HG02642 (cell line): ENCODE data around the gene GFOD1.

Experiments used
- ATAC-seq: cut with Tn5 transposase; IDR thresholded peaks from one replicate; pipeline ENCODE4 v1.9.1; 2021; ENCODE audit warnings: mild to moderate bottlenecking; ENCODE audit not compliant: unreplicated experiment, poor library complexity

GFOD1 gene, protein sequence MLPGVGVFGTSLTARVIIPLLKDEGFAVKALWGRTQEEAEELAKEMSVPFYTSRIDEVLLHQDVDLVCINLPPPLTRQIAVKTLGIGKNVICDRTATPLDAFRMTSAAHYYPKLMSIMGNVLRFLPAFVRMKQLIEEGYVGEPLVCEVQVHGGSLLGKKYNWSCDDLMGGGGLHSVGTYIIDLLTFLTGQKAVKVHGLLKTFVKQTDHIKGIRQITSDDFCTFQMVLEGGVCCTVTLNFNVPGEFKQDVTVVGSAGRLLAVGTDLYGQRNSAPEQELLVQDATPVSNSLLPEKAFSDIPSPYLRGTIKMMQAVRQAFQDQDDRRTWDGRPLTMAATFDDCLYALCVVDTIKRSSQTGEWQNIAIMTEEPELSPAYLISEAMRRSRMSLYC

DNA sequence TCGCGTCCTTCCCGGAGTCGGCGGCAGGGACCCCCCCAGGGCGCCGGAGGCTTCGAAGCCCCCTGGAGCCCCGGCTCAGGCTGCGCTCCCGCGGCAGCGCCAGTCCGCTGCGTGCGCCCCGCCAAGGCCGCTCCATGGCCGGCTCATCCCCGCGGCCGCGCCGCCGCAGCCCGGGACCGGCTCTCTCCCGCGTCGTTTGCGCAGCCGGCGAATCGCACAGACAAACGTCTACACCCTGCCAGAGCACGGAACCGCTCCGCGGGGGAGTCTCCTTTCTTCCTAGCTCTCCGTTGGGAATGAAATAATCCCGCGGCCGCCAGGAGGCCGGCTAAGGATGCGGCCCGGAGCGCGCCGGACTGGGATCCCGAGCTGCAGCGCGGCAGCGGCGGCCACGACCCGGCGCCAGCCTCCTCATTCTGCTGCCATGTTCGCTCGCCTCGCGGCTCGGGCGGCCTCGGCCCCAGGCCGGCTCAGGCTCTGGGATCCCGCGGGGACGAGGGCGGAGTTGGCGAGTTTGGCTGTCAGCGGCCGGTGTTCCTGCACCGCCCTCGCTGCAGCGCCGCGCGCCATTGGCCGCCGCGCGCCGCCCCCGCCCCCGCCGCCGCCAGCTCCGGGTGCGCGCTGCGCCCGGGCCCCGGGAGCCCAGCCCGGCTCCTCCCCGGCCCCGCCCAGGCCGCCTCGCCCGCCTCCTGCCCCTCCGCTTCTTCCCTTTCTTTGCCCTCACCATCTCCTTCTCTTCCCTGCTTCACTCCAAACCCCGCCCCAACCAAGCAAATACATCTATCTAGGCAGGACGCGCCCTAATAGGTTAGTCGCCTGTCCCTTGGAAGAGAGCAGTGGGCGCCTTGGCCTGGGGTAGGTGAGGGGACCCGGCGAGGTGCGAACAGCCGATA lies at the start of gene GFOD1:
GFOD1 (minus strand) TSS at position 479 of the 893 bp plus-strand sequence. CDS start 710 bp downstream, outside the sequence.
- ATAC-seq = peak; percentile 82

DNA sequence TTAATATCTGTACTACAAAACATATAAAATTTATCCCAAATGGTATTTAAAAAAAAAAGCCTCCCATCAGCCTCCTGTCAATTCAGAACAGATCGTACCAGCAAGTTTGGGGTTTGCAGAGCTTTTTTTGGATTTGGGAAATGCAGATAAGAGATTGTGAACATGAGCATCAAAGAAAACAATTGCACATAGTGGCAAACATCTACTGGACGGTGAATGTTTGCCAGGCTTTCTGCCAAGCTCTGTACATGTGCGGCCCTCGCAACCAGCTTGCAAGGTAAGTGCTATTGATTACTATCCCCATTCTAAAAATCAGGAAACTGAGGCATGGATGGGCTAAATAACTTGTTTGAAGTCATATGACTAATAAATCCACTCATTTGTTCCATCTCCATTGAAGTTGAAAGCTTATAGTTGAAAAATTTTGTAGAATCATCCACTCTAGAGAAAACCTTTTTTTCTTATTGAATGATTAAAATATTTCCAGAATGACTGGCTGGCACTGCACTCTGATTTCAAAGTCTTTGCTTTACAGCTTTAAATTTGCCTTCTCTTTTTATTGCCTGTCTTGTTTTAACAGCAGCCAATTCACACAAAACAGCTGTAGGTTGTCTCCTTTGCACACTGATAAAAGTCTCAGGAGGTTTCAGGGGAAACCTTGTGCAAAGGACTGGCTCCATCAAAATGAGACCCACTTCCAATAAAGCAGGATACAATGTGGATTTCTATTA lies 49.6 kb upstream of the GFOD1 start:
- ATAC-seq = no peak

DNA sequence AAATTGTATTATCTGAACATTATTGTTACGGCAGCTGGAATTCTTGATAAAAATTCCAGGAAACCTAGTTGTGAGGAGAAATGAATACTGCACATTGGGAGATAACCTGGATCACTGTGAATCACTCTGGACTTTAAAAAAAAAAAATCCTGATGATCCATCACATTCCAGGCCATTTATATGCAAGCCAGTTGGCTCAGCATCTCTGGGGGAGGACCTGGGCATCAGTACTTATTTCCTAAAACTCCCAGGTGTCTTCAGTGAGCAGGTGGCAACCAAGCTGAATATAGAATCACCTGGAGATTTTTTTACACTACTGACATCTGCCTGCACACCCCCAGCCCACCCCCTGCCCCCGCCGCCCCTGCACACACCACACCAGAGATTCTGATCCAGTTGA lies 47.9 kb upstream of the GFOD1 start:
- no peak for ATAC-seq

DNA sequence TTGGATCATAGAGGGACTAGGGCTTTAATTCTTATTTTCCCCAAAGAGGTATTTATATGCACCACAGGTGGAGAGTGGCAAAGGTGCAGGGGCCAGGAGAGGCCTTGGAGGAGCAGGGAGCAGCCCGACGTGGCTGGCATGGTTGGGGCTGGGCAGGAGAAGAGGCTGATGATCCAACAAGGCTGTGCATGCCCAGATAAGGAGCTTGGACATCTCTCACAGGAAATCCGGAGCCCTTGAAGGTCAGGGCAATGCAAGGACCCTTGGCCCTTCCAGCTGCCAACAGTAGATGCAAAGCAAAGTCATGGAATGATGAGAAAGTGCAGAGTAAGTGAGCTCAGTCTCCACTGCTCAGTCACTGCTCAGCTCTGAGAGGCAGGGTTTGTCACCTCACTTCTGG lies 47.1 kb upstream of the GFOD1 start:
- ATAC-seq = no peak

DNA sequence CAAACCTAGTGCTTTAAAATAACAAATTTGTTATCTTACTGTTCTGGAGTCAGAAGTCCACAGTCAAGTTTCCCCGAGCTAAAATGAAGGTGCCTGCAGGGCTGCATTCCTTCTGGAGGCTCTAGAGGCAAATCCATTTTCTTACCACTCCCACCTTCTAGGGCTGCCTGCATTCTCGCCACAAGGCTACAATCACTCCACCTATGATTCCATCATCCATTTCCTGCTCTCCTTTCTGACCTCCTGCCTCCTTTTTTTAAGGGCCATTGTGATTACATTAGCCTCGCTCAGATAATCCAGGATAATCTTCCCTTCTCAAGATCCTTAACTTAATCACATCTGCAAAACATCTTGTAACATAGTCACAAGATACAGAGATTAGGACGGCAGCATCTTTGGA lies 44.6 kb upstream of the GFOD1 start:
- ATAC-seq = no peak

DNA sequence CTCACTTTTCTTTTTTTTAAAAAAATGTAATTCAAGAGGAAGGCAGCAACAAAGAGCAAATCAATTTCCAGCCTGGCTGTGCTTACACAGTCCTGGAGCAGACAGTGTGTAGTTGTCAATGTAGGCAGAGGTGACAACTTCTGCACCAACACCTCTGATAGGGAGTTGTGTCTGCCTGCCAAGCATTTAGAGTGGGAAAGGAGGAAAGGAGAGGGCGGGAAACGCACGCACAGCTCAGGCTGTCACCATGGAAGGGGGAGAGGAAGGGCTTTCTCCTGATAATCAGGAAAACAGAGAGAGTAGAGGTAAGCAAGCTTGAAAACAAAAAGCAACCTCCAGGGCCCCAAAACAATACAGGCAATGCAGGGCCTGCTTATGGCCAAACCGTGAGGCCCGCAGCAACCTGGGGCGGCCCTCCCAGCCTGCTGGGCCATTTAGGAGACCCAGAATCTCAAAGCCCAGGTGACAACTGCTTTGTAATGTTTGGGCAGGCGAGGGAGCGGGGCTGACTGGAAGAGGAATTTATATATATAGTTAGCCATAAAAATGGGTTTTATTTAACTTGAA lies 41.5 kb upstream of the GFOD1 start:
- ATAC-seq = no peak

DNA sequence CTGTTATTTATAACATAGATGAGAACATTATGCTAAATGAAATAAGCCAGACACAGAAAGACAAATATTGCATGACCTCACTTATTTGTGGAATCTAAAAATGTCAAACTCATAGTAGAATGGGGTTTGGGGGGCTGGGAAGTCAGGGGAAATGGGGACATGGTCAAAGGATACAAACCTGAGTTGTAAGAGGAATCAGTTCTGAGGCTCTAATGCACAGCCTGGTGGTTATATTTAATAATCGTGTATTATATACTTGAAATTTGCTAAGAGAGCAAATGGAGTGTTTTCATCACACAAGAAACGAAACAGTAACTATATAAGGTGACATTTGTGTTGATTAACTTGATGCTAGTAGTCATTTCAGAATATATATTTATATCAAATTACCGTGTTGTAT lies 40.8 kb upstream of the GFOD1 start:
- no peak for ATAC-seq

DNA sequence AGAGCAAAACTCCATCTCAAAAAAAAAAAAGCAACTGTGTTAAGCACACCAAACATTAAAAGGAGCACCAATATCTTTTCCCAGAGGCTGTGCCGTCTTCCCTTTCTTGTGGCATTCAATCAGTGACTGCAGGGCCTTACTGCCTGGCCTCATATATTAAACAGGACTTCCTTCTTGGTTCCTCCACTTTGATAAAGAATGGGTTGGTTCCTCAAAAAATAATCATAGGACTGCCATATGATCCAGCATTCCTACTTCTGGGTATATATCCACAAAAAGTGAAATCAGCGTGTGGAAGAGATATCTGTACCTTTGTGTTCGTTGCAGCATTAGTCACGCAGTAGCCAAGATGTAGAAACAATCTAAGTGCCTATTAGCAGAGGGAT lies 40.3 kb upstream of the GFOD1 start:
- ATAC-seq = no peak

DNA sequence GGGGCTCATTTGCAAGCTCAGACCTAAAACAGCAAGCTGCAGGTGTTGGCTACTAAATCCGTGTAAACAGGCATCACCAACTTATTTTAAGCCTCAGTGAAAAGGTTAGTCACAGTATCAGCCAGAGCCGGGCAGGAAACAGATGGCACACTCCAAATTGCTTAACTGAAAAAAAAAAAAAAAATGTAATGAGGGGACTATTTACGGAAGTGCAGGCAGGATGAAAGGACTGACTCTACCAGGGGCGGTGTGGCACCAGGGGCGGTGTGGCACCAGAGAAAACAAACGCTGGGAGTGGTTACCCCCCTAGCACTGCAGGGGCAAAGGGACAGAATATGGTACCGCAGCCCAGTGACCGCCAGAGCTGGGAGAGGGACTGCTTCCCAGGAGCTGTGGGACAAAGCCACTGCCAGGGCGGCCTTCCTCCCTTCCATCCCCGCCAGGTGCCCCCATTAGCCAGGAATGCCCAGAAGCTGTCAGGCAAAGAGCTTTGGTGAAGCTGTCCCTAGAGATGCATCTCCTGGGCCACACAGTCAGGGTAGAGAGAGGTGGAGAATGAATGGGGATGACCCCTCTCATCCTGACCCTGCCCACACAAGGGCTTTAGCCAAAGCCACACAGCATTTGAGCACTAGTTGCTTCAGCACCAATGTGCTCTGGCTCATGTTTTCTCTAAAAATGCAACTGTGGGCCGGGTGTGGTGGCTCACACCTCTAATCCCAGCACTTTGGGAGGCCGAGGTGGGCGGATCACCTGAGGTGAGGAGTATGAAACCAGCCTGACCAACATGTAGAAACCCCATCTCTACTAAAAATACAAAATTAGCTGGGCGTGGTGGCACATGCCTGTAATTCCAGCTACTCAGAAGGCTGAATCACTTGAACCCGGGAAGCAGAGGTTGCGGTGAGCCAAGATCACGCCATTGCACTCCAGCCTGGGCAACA lies 39.6 kb upstream of the GFOD1 start:
- ATAC-seq = peak; percentile 90

DNA sequence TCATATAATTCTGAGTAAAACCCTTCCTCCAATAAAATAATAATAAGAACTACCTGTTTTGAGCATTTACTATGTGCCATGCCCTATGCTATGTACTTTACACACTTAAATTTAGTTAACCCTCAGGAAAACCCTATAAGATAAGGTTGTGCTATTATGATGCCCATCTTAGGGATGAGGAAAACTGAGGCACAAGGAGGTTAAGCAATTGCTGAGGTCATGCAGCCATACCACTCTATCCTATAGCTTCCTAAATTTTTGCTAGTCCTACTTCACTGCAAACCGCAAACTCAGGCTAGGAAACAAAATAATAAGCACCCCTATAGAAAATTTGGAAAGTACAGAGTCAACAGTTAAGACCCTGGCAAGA lies 38.9 kb upstream of the GFOD1 start:
- ATAC-seq = no peak

DNA sequence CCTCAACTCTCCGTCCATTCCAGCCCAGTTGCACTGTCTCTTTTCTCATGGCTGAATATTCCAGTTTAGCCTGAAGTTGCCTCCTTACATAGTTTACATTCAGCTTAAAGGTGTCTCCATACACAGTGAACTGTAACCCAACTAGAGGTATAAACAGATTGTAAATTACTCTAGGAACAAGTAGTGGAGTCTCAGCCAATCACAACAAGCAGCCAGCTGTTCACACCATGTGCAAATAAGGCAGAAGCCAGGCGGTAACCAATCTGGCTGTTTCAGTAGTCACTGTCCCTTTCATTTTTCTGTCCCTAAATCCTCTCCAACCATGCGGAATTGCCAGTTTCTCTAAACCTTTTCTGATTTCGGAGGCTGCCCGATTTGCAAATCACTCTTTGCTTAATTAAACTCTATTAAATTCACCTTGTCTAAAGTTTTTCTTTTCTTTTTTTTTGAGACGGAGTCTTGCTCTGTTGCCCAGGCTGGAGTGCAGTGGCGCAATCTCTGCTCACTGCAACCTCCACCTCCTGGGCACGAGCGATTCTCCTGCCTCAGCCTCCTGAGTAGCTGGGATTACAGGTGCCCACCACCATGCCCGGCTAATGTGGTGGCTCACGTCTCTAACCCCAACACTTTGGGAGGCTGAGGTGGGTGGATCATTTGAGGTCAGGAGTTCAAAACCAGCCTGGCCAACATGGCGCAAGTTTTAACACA lies 37.6 kb upstream of the GFOD1 start:
- no peak for ATAC-seq

DNA sequence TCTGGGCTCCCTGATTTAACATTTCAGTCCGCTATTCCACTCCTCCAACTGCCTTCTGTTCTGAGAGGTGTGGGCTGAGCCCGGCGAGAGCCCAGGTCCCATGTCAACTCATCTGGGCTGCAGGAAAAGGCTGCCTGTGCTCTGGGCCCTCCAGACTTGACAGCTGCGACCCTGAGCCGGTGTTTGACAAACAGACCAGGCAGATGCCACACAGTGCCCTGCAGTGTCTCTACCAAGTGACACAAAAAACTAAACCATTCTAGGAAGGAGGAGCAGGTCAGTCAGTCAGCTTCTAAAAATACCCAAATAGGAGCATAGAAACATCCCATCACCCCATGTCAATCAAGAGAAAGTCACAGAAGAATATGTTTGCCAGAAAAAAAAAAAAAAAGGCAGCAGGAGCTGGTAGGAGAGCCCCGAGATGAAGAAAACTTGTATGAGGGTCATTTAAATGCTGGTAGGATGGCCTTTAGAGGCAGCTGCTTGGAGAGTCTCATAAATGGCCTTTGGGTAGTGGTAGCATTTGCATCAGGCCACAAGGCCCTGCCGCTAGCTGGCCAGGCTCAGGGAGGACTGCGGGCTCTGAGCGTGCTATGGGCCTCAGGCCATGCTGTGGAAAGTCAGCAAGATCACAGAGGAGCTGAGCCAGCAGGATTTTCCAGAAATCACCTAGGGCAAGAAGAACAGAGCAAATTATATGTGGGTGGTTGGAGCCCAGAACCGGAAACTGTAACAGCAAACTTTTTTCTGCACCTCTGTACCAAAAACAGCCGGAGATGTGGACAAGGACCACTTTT lies 36.6 kb upstream of the GFOD1 start:
- no peak for ATAC-seq

DNA sequence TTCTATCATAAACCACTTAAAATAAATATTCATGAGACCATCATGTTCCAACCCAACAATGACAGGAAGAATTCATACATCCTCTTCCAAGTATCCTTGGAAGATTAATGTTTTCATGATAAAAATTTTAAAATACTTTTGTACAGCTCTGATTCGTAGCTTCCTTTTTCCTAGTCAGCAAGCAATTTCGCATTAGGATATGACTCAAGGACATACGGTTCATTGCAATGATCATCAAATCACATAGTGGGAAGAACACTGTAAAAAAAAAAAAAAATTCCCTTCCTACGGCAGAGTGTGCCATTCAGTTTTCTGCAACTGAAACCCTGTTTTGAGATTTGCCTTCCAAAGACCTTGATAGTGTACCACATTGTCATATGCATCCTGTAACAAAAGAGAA lies 35.3 kb upstream of the GFOD1 start:
- ATAC-seq = no peak

DNA sequence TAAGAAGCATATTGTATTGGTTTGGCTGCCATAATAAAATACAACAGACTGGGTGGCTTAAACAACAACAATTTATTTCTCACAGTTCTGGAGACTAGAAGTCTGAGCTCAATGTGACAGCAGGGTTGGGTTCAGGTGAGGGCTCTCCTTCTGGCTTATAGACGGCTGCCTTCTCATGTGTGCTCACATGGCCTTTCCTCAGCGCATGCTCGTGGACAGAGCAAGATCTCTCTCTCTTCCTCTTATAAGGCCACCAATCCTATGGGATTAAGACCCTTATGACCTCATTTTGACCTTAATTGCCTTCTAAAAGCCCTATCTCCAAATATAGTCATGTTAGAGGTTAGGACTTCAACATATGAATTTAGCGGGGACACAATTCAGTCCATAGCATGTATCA lies 32.4 kb upstream of the GFOD1 start:
- ATAC-seq = no peak

DNA sequence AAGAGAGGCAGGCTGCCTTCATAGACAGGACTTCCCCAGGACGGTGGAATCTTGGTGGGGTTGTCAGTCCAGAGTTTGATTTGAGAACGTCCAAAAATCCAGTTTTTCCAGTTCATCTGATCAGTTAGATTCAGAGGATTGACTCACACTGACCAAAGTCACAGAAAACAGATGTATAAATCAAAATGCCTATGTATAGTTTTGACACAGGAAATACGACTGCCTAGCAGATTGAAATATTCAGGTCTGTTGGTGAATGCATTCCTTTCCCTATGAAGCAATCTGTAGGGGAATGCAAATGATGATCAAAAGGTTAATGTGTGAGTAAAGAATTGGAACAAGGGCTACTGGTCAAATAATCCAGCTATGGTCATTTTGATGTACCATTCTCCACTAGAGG lies 29.7 kb upstream of the GFOD1 start:
- ATAC-seq = no peak

DNA sequence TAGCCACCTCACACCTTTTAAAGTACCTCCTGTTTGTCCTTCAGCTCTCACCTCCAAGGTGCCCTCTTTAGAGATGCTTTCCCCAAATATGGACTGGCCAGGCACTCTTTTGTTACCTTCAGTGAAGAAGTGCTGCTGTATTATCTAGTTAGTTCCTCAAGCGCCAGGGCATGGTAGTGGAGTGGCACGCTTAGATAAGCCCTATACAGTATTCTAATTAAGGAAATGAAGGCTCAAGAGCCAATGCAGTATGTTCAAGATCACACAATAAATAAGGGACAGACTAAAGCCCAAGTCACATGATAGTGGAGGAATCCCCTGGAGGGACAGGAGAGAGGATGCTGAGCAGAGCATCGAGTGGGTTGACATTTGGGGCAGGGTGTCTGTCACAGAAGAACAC lies 28.5 kb upstream of the GFOD1 start:
- ATAC-seq = no peak

DNA sequence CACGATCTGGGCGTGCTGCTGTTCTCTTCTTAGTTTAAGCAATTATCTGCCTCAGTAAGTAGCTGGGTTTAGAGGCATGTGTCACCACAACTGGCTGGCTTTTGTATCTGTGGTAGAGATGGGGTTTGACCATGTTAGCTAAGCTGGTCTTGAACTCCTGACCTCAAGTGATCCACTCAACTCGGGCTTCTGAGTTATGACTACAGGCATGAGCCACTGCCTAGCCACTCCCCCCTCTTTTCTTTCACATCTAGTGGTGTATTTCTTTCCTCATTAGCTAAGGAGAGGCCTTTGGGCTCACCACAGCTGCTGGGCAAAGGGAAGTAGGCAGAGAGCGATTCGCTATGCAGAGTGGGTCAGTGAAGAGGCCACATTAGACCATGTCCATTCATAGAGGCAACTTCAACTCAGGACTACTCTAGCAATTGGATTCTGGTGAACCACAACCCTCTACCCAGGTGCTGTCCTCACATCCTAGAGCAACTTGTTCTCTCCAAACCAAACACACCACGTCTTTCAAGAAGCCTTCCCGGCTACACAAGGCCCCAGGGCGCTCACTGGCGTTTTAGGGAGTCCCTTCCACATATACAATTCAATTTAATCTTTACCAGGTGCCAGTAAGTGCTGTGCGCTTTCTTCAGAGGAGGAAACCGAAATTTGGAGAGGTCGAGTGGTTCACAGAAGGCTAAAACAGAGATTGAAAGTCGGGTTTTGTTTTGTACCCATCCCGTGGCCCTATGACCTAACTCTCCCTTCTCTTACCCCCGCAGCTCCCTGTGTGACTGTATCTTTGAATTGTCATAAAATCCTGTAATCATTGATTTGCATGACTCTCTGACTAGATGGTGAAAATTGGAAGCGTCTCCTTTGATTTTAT lies 26.5 kb upstream of the GFOD1 start:
- no peak for ATAC-seq
